DOHH2 (cell line): ENCODE measurements around the gene LRGUK.

ENCODE experiments used
- EZH2phosphoT487 ChIP-seq: fragments of 200-600 bp; sonication (generic); IDR thresholded peaks from 2 replicates; pipeline ENCODE4 v1.6.1; 2017; ENCODE audit warnings: borderline replicate concordance, mild to moderate bottlenecking, antibody characterized with exemption, low read length, moderate library complexity, mixed read lengths
- TF ChIP-seq, protein P1 (sequence below): fragments of 200-600 bp; sonication (generic); IDR thresholded peaks from one replicate; pipeline ENCODE4 v1.5.1; 2014; ENCODE audit warnings: antibody characterized with exemption, mild to moderate bottlenecking, low read depth, low read length; ENCODE audit not compliant: poor library complexity, severe bottlenecking

DNA sequence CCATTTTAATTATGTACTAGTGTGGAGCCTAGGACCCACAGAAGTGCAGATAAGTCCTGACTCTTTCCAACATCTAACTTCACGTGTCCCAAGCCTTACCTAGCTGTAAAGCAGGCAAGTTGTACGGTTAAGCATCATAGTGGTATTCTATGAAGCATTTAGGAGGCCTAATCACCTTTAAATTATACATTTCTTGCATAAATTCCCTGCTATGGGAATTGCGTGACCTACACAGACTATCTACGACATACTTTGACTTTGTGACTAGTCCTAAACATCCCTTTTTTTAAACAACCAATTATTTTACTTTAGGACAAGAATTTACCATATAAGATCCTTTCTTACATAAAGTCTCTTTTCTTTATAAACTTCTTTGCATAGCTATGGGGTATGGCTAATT is 37.7 kb upstream of the LRGUK start:
- TF ChIP-seq, protein P1, sequence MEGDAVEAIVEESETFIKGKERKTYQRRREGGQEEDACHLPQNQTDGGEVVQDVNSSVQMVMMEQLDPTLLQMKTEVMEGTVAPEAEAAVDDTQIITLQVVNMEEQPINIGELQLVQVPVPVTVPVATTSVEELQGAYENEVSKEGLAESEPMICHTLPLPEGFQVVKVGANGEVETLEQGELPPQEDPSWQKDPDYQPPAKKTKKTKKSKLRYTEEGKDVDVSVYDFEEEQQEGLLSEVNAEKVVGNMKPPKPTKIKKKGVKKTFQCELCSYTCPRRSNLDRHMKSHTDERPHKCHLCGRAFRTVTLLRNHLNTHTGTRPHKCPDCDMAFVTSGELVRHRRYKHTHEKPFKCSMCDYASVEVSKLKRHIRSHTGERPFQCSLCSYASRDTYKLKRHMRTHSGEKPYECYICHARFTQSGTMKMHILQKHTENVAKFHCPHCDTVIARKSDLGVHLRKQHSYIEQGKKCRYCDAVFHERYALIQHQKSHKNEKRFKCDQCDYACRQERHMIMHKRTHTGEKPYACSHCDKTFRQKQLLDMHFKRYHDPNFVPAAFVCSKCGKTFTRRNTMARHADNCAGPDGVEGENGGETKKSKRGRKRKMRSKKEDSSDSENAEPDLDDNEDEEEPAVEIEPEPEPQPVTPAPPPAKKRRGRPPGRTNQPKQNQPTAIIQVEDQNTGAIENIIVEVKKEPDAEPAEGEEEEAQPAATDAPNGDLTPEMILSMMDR, result no peak
- no peak for TF ChIP-seq EZH2phosphoT487
